Heart left ventricle (tissue), 16 donors: ENCODE measurements around the gene CAPN9. TPM values are rescaled to one million over a fixed set of nuclear protein-coding genes. Genes with fewer than 3 reads are reported as not detected.

Source experiments
- ATAC-seq, 4 donors: fragments of 200-7000 bp; cut with Tn5 transposase; one replicate each; pipeline ENCODE4 v1.9.1; 2020 to 2022; ENCODE audit warnings: moderate library complexity in 4 of 4, mild to moderate bottlenecking in 3 of 4, moderate number of reproducible peaks in 1 of 4
- DNase-seq, 5 donors: peaks; one replicate each; pipeline ENCODE4 v3.0.0-alpha.2; 2020
- H3K27ac ChIP-seq, 12 donors: fragments of 200-600 bp; sonication (generic) in 4 of 12; one replicate each; pipeline versions ENCODE4 v1.5.0 to v1.8.0; 2016 to 2022; ENCODE audit warnings: mild to moderate bottlenecking in 2 of 12
- H3K27me3 ChIP-seq, 9 donors: fragments of 200-600 bp; sonication (generic) in 2 of 9; one replicate each; pipeline versions ENCODE4 v1.5.1 to v1.8.0; 2016 to 2022; ENCODE audit warnings: mild to moderate bottlenecking in 3 of 9
- H3K36me3 ChIP-seq, 9 donors: fragments of 200-600 bp; sonication (generic) in 2 of 9; one replicate each; pipeline versions ENCODE4 v1.5.0 to v1.8.0; 2018 to 2022; ENCODE audit warnings: mild to moderate bottlenecking in 2 of 9
- H3K4me1 ChIP-seq, 12 donors: fragments of 200-600 bp; sonication (generic) in 4 of 12; one replicate each; pipeline versions ENCODE4 v1.5.0 to v1.8.0; 2016 to 2022; ENCODE audit warnings: mild to moderate bottlenecking in 3 of 12
- H3K4me3 ChIP-seq, 12 donors: fragments of 200-600 bp; sonication (generic) in 4 of 12; one replicate each; pipeline versions ENCODE4 v1.5.0 to v1.8.0; 2017 to 2022; ENCODE audit warnings: mild to moderate bottlenecking in 9 of 12, moderate library complexity in 4 of 12
- H3K9me3 ChIP-seq, 12 donors: fragments of 200-600 bp; sonication (generic) in 4 of 12; one replicate each; pipeline versions ENCODE4 v1.5.0 to v1.8.0; 2016 to 2022; ENCODE audit warnings: mild to moderate bottlenecking in 1 of 12
- CTCF ChIP-seq, 12 donors: fragments of 200-600 bp; sonication (generic) in 4 of 12; IDR thresholded peaks; one replicate each; pipeline versions ENCODE4 v1.5.0 to v1.8.0; 2018 to 2022; ENCODE audit warnings: antibody characterized with exemption in 12 of 12, mild to moderate bottlenecking in 5 of 12
- POLR2A ChIP-seq, 2 donors: fragments of 450-650 bp; IDR thresholded peaks; one replicate each; pipeline ENCODE4 v1.6.1; 2017; ENCODE audit warnings: antibody characterized with exemption in 2 of 2, mild to moderate bottlenecking in 2 of 2, moderate library complexity in 2 of 2
- WGBS, 4 donors: extraction: QIAGEN DNeasy Blood & Tissue Kit in 2 of 4; methylation state at CpG; one replicate each; pipeline versions ENCODE4 v1.1.5 to v1.1.7; 2013 to 2018; 5-methylcytosine and 5-hydroxymethylcytosine counted together
- intact Hi-C, 10 donors: fragments of 100-400 bp; cut with DNase I; formaldehyde crosslinking; loops; one replicate each; pipeline versions ENCODE4 v1.11.1 to v1.14.2; 2022
- polyA plus RNA-seq, 2 donors: library from polyadenylated mRNA; stranded (reverse); fragments of 200-250 nt; gene quantifications; one replicate each; pipeline ENCODE4 v1.2.3, GENCODE V29; 2013
- total RNA-seq, 9 donors: library from RNA; depleted of rRNA in 2 of 9; stranded (reverse); fragments of >200 nt in 2 of 9; fragmentation: NEBNext Ultra II Directional in 3 of 9; extraction: Animal tissue kit (Norgen Biotek cat#: 25700) in 3 of 9; gene quantifications; one replicate each; pipeline versions ENCODE4 v1.1.0 to v1.2.4, GENCODE V29; 2016 to 2023
- donor health status: ischemic (EF 13 %, LVEDD 7.1; RV severe dilation, severe dysfunction).
- donor health status: healthy with polysubstance abuse.
- donor health status: DM: no; HTN: yes; CAD: no.
- donor health status: DM: no; HTN: no; CAD: no.
- donor health status: ischemic (EF 25% LVEDD 6.9; RV normal size, moderate dysfunction).
- donor health status: ischemic (EF 25% LVEDD 5.7; RV mildly dilated, moderate dysfunction).
- donor health status: healthy.
- donor health status: DM: yes; HTN: yes; CAD: no.
- donor health status: ischemic (EF 35%, LVEDD 5.7; RV mildly dilated, moderate dysfunction).
- donor health status: nonischemic (EF 11% LVEDD 7.7; RV severe dilation, severe dysfunction).
- donor health status: DM: yes; HTN: yes; CAD: no.
- donor health status: PGD.
- donor health status: ischemic (EF 29% LVEDD 5.4; RV normal size, mild dysfunction).
- donor health status: nonischemic (EF 23%, LVEDD 6.1; RV moderate dilation, normal function).

The CAPN9 gene
- total and polyA plus RNA-seq, 11 donors, result 0.04 to 0.31 (median 0.17) TPM; not detected in 7

- DNase-seq (peak in 2 of 5 donors; percentile 44 to 51), ATAC-seq (peak; percentile 19 to 55 (median 39))
- Histone ChIP-seq H3K4me3 (no peak overlapping the region), H3K27me3 (no peaks in the 10 kb centered on the region), H3K36me3 (no peaks in the 10 kb centered on the region), H3K27ac (peak overlapping the region in 9 of 12 donors; percentile 6 to 69 (median 48)), H3K4me1 (peaks cover 0 to 54% (median 20%) of the 10 kb centered on the region in 12 donors), H3K9me3 (no peaks in the 10 kb centered on the region)
- 22 to 45% (median 29%) methylated on average over 6 of the region's 6 CpGs for WGBS, 4 donors
- no peak for TF ChIP-seq CTCF (IDR thresholded peaks at IDR 0.05)
- TF ChIP-seq POLR2A (IDR thresholded peaks at IDR 0.05), result no peak
- intact Hi-C loops, result no loop called here
Observed at GRCh38 chr1:230728710-230729392, 18.3 kb upstream of the CAPN9 start.

DNA sequence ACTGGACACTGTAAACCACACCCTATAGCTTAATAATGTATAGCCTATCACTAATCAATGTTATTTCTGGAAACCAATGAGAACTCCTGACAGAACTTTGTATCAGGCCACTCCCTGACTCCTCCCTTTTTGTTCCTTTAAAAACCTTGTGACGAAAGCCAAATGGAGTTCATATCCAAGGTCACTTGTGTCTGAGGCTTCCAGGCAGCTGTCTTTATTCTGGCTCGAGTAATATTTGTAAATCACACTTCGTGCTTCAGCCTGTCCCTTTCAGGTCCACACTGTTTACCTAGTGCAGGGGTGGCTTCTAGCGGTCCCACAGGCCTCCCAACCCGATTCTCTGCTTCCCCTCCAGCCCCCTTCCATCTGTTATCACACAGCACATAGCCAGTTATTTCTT, 16.2 kb upstream of the CAPN9 start:
- WGBS, 4 donors, result 15 to 25% (median 20%) methylated on average over 5 of the region's 5 CpGs
- H3K36me3 ChIP-seq, result no peaks in the 10 kb centered on the region
- H3K27me3 ChIP-seq, result no peaks in the 10 kb centered on the region
- H3K4me1 ChIP-seq, result peaks cover 0 to 43% (median 20%) of the 10 kb centered on the region in 12 donors
- ATAC-seq (peak; percentile 70 to 85 (median 82)), DNase-seq (peak in 1 of 5 donors; percentile 47)
- TF ChIP-seq POLR2A (IDR thresholded peaks at IDR 0.05), result no peak
- TF ChIP-seq CTCF (IDR thresholded peaks at IDR 0.05), result no peak
- peak overlapping the region in 10 of 12 donors; percentile 18 to 77 (median 61) for H3K27ac ChIP-seq
- intact Hi-C loops, result no loop called here
- H3K9me3 ChIP-seq, result no peaks in the 10 kb centered on the region
- H3K4me3 ChIP-seq, result no peak overlapping the region

GRCh38 chr1:230735447-230735846, 11.7 kb upstream of the CAPN9 start:
- Histone ChIP-seq H3K9me3 (peaks cover 0 to 5% (median 0%) of the 10 kb centered on the region in 12 donors), H3K4me1 (peaks cover 0 to 12% (median 6%) of the 10 kb centered on the region in 12 donors), H3K27me3 (no peaks in the 10 kb centered on the region), H3K4me3 (no peak overlapping the region), H3K36me3 (no peaks in the 10 kb centered on the region), H3K27ac (no peak overlapping the region)
- DNase-seq (no peak), ATAC-seq (no peak)
- intact Hi-C loops, result no loop called here
- TF ChIP-seq CTCF (IDR thresholded peaks at IDR 0.05) (no peak), POLR2A (IDR thresholded peaks at IDR 0.05) (no peak)
- WGBS, 4 donors, result 67 to 86% (median 75%) methylated on average over 2 of the region's 2 CpGs

DNA sequence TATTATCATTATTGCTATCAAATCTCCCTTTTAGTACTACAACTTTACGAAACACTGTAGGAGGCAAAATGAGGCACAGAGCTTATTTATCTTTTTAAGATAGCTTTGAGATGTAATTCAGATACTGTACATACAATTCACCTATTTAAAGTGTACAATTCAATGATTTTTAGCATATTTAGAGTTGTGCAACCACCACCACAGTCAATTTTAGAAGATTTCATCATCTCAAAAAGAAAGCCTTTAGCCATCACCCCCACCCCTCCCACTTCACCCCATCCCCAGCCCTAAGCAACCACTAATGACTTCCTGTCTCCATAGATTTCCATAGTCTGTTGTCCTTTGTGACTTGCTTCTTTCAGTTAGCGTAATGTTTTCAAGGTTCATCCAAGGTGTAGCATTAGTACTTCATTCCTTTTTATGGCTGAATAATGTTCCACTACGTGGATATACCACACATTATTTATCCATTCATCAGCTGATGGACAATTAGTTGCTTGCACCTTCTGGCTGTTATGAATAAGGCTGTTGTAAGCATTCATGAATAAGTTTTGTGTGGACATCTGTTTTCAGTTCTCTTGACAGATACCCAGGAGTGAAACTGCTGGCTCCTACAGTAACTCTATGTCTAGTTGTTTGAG, 9.4 kb upstream of the CAPN9 start:
- H3K36me3 ChIP-seq, result no peaks in the 10 kb centered on the region
- no peak overlapping the region for H3K4me3 ChIP-seq
- no peaks in the 10 kb centered on the region for H3K27me3 ChIP-seq
- H3K27ac ChIP-seq, result no peak overlapping the region
- H3K4me1 ChIP-seq, result no peaks in the 10 kb centered on the region
- ATAC-seq, result no peak
- peaks cover 0 to 5% (median 0%) of the 10 kb centered on the region in 12 donors for H3K9me3 ChIP-seq
- DNase-seq, result no peak
- WGBS, 4 donors, result 93 to 96% (median 95%) methylated on average over 3 of the region's 3 CpGs
- intact Hi-C loops, result no loop called here
- TF ChIP-seq CTCF (IDR thresholded peaks at IDR 0.05) (no peak), POLR2A (IDR thresholded peaks at IDR 0.05) (no peak)
